Astrocyte of the cerebellum (primary cell): ENCODE results near the gene TRPC6.

Source experiments
- DNase-seq: peaks from one replicate; pipeline ENCODE4 v3.0.0-alpha.2; 2011; ENCODE audit warnings: low read depth
- H3K4me3 ChIP-seq: 2 replicates; pipeline ENCODE4 v1.5.1; 2011; ENCODE audit warnings: mild to moderate bottlenecking, low read depth, low read length, moderate library complexity
- in situ Hi-C: cut with HindIII; loops from 2 replicates; pipeline ENCODE4 v1.10.0; 2017; ENCODE audit warnings: low sequenced_read_pairs
- TF ChIP-seq, protein P1 (sequence below): IDR thresholded peaks from 2 replicates; pipeline ENCODE4 v1.5.1; 2012; ENCODE audit warnings: low read length, low read depth, moderate library complexity, mild to moderate bottlenecking; ENCODE audit errors: missing control alignments

TRPC6 gene

DNA sequence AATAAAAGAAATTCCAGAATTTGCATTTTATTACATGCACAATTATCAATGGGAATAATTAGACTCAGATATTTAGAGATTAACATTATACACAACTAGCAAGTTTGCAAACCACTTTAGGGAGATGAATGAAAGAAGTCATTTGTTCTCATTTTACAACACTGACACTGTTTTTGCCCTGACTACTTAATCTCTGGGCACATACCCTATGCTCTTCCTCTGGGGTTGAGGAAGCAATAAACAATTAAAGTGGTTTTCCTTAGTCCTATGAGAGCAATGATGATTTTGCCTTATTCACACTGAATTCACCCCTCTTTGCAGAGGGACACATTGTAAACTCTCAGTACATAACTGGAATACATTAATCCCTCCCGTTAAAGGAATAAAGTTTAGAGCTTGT is 72.7 kb downstream of the TRPC6 start:
- no peak for DNase-seq
- TF ChIP-seq, protein P1, sequence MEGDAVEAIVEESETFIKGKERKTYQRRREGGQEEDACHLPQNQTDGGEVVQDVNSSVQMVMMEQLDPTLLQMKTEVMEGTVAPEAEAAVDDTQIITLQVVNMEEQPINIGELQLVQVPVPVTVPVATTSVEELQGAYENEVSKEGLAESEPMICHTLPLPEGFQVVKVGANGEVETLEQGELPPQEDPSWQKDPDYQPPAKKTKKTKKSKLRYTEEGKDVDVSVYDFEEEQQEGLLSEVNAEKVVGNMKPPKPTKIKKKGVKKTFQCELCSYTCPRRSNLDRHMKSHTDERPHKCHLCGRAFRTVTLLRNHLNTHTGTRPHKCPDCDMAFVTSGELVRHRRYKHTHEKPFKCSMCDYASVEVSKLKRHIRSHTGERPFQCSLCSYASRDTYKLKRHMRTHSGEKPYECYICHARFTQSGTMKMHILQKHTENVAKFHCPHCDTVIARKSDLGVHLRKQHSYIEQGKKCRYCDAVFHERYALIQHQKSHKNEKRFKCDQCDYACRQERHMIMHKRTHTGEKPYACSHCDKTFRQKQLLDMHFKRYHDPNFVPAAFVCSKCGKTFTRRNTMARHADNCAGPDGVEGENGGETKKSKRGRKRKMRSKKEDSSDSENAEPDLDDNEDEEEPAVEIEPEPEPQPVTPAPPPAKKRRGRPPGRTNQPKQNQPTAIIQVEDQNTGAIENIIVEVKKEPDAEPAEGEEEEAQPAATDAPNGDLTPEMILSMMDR = no peak
- in situ Hi-C loops = no loop called here
- no peak overlapping the region for H3K4me3 ChIP-seq

DNA sequence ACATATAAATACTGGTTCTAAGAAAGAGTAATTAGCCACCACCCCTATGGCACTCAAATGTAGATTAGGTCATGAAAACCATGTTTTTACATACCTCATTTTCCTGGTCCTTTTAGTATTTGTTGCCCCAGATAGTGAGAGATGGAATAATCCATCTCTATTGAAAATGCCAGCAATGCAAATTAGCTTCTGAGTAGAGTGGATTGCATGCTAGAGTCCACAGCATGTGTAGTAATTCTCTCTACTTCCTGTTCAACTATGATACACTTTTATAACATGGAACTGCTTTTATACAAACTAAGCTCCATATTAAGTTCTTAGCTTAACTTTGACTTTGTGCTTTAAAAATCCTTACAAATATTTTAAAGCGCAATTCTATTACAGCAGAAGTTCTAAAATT is 73.2 kb downstream of the TRPC6 start:
- H3K4me3 ChIP-seq = no peak overlapping the region
- in situ Hi-C loops = no loop called here
- no peak for DNase-seq
- TF ChIP-seq, protein P1 = no peak

- no peak for DNase-seq
- H3K4me3 ChIP-seq = no peak overlapping the region
- TF ChIP-seq, protein P1 = no peak
- in situ Hi-C loops = no loop called here
Observed at GRCh38 chr11:101509922-101510321, 73.9 kb downstream of the TRPC6 start.

- in situ Hi-C loops = no loop called here
- no peak for DNase-seq
- no peak overlapping the region for H3K4me3 ChIP-seq
- TF ChIP-seq, protein P1 = no peak
Observed at GRCh38 chr11:101508370-101508769, 75.4 kb downstream of the TRPC6 start.

GRCh38 chr11:101498891-101499290 is 84.9 kb downstream of the TRPC6 start:
- in situ Hi-C loops = no loop called here
- no peak for DNase-seq
- TF ChIP-seq, protein P1 = no peak

GRCh38 chr11:101497291-101497690 is 86.5 kb downstream of the TRPC6 start:
- no peak overlapping the region for H3K4me3 ChIP-seq
- in situ Hi-C loops = no loop called here
- DNase-seq = no peak
- TF ChIP-seq, protein P1 = no peak

More at GRCh38 chr11:101498891-101499290, 84.9 kb downstream of the TRPC6 start:
- H3K4me3 ChIP-seq = no peak overlapping the region

DNA sequence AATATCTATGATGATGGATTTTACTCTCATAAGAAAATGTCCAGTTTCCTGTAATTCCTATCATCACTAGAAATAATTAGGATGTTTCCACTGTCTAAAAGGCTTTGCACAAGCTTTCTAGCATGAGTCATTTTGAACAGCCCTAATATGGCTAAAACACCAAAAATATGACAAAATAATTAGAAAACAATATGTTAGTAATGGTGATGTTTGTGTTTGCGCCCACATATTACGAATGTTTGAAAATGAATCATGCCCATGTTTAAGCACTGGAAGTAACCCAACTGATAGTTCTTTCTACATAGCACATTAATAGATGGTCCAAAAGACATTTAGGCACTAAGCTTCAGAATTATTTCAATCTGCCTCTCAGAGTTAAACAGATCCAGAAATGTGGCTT is 96.0 kb downstream of the TRPC6 start:
- H3K4me3 ChIP-seq = no peak overlapping the region
- in situ Hi-C loops = no loop called here
- DNase-seq = no peak
- TF ChIP-seq, protein P1 = no peak
